Parathyroid adenoma (tissue), 2 donors: ENCODE results near the gene ATP8B4.

ENCODE experiments used
- H2AFZ ChIP-seq: fragments of 300-600 bp; sonication (generic); one replicate; pipeline ENCODE4 v1.7.0; 2017; ENCODE audit warnings: antibody characterized with exemption, mild to moderate bottlenecking
- H3K27ac ChIP-seq: fragments of 300-600 bp; sonication (generic); one replicate; pipeline ENCODE4 v1.7.0; 2017
- H3K27me3 ChIP-seq: fragments of 300-600 bp; sonication (generic); one replicate; pipeline ENCODE4 v1.7.0; 2017; ENCODE audit warnings: low read length; ENCODE audit not compliant: control insufficient read depth, insufficient read depth
- H3K36me3 ChIP-seq: fragments of 300-600 bp; sonication (generic); one replicate; pipeline ENCODE4 v1.7.0; 2017; ENCODE audit warnings: low read length; ENCODE audit not compliant: control insufficient read depth, insufficient read depth
- H3K4me1 ChIP-seq: fragments of 300-600 bp; sonication (generic); one replicate; pipeline ENCODE4 v1.7.0; 2017; ENCODE audit warnings: control low read depth
- H3K4me2 ChIP-seq: fragments of 300-600 bp; sonication (generic); one replicate; pipeline ENCODE4 v1.7.0; 2017; ENCODE audit warnings: low read length
- H3K4me3 ChIP-seq: fragments of 300-600 bp; sonication (generic); one replicate; pipeline ENCODE4 v1.7.0; 2017; ENCODE audit warnings: low read depth, low read length
- H3K79me2 ChIP-seq: fragments of 300-600 bp; sonication (generic); one replicate; pipeline ENCODE4 v1.7.0; 2017; ENCODE audit warnings: control low read depth
- H3K9ac ChIP-seq: fragments of 300-600 bp; sonication (generic); one replicate; pipeline ENCODE4 v1.7.0; 2017; ENCODE audit warnings: mild to moderate bottlenecking
- H3K9me3 ChIP-seq: fragments of 300-600 bp; sonication (generic); one replicate; pipeline ENCODE4 v1.7.0; 2017; ENCODE audit warnings: low read length; ENCODE audit not compliant: control insufficient read depth
- TF ChIP-seq, protein P1 (sequence below): fragments of 300-600 bp; sonication (generic); IDR thresholded peaks from one replicate; pipeline ENCODE4 v1.7.0; 2017; ENCODE audit warnings: antibody characterized with exemption, mild to moderate bottlenecking
- donor health status: primary hyperparathyroidism.

ATP8B4 gene

DNA sequence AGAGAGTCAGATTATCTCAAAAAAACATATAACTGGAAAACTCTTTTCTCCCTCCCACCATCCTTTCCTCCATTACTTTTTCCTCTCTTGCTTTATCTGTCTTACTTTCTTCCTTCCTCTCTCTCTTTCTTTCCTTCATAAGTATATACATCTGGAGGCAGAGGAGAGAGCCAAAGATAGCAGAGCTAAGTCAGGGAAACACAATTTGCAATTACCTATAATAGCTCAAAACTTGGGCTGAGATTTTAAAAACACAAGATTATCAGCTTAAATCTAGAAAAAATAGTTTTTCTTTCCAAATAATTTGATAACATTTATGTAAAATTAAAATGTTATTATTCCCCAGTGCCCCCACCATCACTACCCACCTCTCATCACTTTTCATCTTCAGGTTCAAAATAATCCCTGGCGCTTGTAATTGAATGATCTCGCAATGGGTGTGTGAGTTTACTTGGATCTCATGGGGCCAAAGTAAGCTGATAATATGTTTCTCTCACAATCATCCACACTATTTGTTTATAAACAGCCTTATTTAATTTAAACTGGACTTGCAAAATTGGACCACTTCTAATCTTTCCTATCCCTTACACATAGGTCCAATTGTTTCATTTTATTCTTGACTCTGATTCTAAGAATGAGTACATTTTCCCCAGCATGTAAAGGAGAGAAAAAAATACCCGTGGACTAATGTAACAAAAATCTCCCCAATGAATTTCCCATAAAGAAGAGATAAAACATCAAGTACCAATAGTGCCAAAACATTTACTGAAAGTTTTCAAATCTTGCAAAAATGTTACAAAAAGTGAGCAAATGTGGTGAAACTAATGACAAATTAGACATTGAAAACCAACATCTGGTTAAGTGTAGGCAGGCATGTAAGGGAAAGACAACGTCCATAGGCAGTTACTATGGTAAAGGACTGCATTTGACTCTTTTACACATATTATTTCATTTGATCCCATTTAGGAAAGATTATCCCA is 261.2 kb downstream of the ATP8B4 start:
- Histone ChIP-seq H3K4me1 (no peaks in the 10 kb centered on the region), H3K9me3 (no peaks in the 10 kb centered on the region), H3K9ac (no peak overlapping the region), H3K27me3 (no peaks in the 10 kb centered on the region), H2AFZ (no peak overlapping the region), H3K4me3 (no peak overlapping the region), H3K36me3 (no peaks in the 10 kb centered on the region), H3K4me2 (no peak overlapping the region), H3K27ac (no peak overlapping the region), H3K79me2 (no peaks in the 10 kb centered on the region)
- TF ChIP-seq, protein P1, sequence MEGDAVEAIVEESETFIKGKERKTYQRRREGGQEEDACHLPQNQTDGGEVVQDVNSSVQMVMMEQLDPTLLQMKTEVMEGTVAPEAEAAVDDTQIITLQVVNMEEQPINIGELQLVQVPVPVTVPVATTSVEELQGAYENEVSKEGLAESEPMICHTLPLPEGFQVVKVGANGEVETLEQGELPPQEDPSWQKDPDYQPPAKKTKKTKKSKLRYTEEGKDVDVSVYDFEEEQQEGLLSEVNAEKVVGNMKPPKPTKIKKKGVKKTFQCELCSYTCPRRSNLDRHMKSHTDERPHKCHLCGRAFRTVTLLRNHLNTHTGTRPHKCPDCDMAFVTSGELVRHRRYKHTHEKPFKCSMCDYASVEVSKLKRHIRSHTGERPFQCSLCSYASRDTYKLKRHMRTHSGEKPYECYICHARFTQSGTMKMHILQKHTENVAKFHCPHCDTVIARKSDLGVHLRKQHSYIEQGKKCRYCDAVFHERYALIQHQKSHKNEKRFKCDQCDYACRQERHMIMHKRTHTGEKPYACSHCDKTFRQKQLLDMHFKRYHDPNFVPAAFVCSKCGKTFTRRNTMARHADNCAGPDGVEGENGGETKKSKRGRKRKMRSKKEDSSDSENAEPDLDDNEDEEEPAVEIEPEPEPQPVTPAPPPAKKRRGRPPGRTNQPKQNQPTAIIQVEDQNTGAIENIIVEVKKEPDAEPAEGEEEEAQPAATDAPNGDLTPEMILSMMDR: no peak

DNA sequence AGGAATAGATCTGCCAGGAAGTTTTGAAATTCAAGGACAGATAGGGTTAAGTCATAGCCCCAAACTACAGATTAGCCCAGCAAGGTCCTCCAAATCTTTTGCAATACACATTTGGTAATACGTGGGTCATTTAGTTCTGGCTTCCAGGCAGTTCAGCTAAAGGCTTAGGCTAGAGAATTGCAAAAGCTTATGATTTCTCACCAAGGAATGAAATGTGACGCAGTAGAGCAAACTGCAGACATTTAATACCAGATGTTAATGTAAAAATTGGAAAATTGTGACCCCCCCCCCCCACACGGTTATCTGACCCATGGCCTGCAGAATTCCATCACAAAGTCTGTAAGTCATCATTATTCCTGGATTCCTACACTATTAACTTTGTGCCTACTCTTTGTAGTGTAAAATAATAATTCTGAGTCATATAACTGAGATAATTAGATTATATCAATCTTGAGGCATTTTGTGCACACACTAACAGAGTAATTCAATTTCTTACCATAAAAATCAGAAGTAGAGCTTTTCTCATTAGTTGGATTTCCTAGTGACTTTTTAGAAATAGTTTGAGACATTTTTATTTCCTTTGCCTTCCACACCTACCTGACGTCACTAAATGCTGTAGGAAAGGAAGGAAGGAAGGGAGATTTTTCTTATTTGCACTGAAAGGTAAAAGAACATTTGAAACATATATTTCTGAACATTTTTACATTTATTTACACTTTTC is 263.0 kb downstream of the ATP8B4 start:
- Histone ChIP-seq H3K4me2 (no peak overlapping the region), H3K9ac (no peak overlapping the region), H3K4me3 (no peak overlapping the region), H3K9me3 (no peaks in the 10 kb centered on the region), H3K27me3 (no peaks in the 10 kb centered on the region), H3K79me2 (no peaks in the 10 kb centered on the region), H3K36me3 (no peaks in the 10 kb centered on the region), H3K27ac (no peak overlapping the region), H2AFZ (no peak overlapping the region), H3K4me1 (no peaks in the 10 kb centered on the region)
- TF ChIP-seq, protein P1: no peak

DNA sequence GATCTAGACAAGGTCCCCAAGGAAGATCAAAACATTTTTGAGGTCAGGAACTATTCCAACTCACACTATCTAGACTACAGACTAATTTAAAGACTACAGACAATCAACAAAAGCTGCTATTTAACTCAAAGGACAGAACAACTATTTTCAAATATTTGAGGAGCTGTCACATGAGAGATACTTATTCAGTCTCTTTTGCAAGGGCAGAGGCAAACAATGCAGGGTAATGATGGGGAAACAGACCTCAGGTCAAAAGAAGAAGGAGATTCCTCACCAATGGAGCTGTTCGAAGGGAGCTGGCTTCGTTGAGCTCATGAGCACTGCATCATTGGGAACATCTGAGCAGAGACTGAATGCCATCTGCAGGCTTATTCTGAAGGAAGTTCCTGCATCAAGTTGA is 266.3 kb downstream of the ATP8B4 start:
- no peak overlapping the region for H3K27ac ChIP-seq
- H3K4me1 ChIP-seq: no peaks in the 10 kb centered on the region
- H3K4me2 ChIP-seq: no peak overlapping the region

DNA sequence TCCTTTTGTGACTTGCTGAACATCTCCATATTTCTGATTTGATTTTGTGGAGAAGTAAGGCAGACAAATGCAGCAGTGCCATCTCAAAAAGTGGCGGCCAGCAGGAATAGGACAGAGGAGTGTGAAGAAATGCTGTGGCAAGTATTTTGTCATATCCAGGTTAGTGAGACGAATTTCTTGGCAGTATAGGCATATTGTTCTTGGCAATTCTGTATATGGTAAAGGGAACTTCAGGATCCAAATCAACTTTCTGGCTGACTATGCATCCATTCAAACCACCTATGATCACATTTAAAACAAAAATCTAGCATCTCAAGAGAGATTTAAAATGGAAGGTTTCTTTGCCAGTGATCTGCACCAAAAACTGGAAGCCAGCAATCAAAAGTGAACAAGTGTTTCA is 270.2 kb downstream of the ATP8B4 start:
- Histone ChIP-seq H3K4me1 (no peaks in the 10 kb centered on the region), H3K79me2 (no peaks in the 10 kb centered on the region), H3K4me2 (no peak overlapping the region), H3K9me3 (no peaks in the 10 kb centered on the region), H3K27ac (no peak overlapping the region), H3K9ac (no peak overlapping the region), H3K27me3 (no peaks in the 10 kb centered on the region), H2AFZ (no peak overlapping the region), H3K36me3 (no peaks in the 10 kb centered on the region), H3K4me3 (no peak overlapping the region)
- TF ChIP-seq, protein P1: no peak

More for the DNA sequence above, 266.3 kb downstream of the ATP8B4 start:
- H2AFZ ChIP-seq: no peak overlapping the region
- no peak overlapping the region for H3K4me3 ChIP-seq
- TF ChIP-seq, protein P1: no peak
- no peaks in the 10 kb centered on the region for H3K79me2 ChIP-seq
- no peaks in the 10 kb centered on the region for H3K9me3 ChIP-seq
- no peaks in the 10 kb centered on the region for H3K36me3 ChIP-seq
- H3K9ac ChIP-seq: no peak overlapping the region
- no peaks in the 10 kb centered on the region for H3K27me3 ChIP-seq
